ENCODE data around the gene ITPRIP. TPM values are rescaled to one million over a fixed set of nuclear protein-coding genes. Genes with fewer than 3 reads are reported as not detected.

Gene ITPRIP
- polyA plus RNA-seq, 5 donors, result 12.8 to 18.4 (median 17.2) TPM

Other genes with a start within 250 kb of the ITPRIP start
- 10 to 100 TPM in 4 of 5 donors, 1 to 10 TPM in 1; 8.9 to 15.0 (median 10.9) TPM for gene SFR1, start 216.3 kb downstream of the ITPRIP start, polyA plus RNA-seq (ENCODE audit: insufficient read depth in 1 of 5, insufficient read length in 5 of 5, low replicate concordance in 1 of 5)
- 10 to 100 TPM; 10.1 to 25.6 (median 16.5) TPM for gene CFAP43, start 106.1 kb downstream of the ITPRIP start, polyA plus RNA-seq (ENCODE audit: insufficient read depth in 1 of 5, insufficient read length in 5 of 5, low replicate concordance in 1 of 5)
- gene GSTO1, start 83.6 kb downstream of the ITPRIP start, polyA plus RNA-seq (ENCODE audit: insufficient read depth in 1 of 5, insufficient read length in 5 of 5, low replicate concordance in 1 of 5), result 100 to 1,000 TPM in 1 of 5 donors, 10 to 100 TPM in 4; 70.0 to 103 (median 94.1) TPM
- gene GSTO2, start 69.3 kb downstream of the ITPRIP start, polyA plus RNA-seq (ENCODE audit: insufficient read depth in 1 of 5, insufficient read length in 5 of 5, low replicate concordance in 1 of 5), result 10 to 100 TPM; 21.9 to 32.2 (median 27.3) TPM
- gene CFAP58, start 15.4 kb upstream of the ITPRIP start, polyA plus RNA-seq (ENCODE audit: insufficient read depth in 1 of 5, insufficient read length in 5 of 5, low replicate concordance in 1 of 5), result 1 to 10 TPM; 1.6 to 2.9 (median 1.6) TPM

Data from right lung (tissue), 5 donors.